GM13977 (cell line): ENCODE measurements around the gene UCK1.
"Not testable (repeated sequence)": the region's sequence is repeated elsewhere in the genome, so short reads cannot be mapped to it uniquely, and the experiment has no call there.

ENCODE experiments used
- DNase-seq: peaks from one replicate; pipeline ENCODE4 v3.0.0; 2012; ENCODE audit warnings: low spot score
- in situ Hi-C: fragments of 300-500 bp; cut with MboI; formaldehyde crosslinking; loops from one replicate; pipeline ENCODE4 v1.12.0; 2022; ENCODE audit warnings: low sequenced_read_pairs, low pct_unique_long_range_greater_than_20kb, mixed read lengths, inconsistent platforms; ENCODE audit not compliant: unreplicated experiment
- TF ChIP-seq, protein P1 (sequence below): IDR thresholded peaks from 2 replicates; pipeline ENCODE4 v1.5.1; 2012; ENCODE audit warnings: mild to moderate bottlenecking, control low read depth; ENCODE audit not compliant: insufficient read depth; ENCODE audit errors: extremely low read depth, missing control alignments

UCK1 gene

GRCh38 chr9:131554087-131554842, 23.2 kb upstream of the UCK1 start:
- no peak for DNase-seq
- TF ChIP-seq, protein P1, sequence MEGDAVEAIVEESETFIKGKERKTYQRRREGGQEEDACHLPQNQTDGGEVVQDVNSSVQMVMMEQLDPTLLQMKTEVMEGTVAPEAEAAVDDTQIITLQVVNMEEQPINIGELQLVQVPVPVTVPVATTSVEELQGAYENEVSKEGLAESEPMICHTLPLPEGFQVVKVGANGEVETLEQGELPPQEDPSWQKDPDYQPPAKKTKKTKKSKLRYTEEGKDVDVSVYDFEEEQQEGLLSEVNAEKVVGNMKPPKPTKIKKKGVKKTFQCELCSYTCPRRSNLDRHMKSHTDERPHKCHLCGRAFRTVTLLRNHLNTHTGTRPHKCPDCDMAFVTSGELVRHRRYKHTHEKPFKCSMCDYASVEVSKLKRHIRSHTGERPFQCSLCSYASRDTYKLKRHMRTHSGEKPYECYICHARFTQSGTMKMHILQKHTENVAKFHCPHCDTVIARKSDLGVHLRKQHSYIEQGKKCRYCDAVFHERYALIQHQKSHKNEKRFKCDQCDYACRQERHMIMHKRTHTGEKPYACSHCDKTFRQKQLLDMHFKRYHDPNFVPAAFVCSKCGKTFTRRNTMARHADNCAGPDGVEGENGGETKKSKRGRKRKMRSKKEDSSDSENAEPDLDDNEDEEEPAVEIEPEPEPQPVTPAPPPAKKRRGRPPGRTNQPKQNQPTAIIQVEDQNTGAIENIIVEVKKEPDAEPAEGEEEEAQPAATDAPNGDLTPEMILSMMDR, result no peak
- in situ Hi-C loops, result no loop called here

- TF ChIP-seq, protein P1, result no peak
- DNase-seq, result no peak
- in situ Hi-C loops, result no loop called here
Measured at GRCh38 chr9:131552030-131552429, 21.0 kb upstream of the UCK1 start.

GRCh38 chr9:131550465-131550864, 19.4 kb upstream of the UCK1 start:
- in situ Hi-C loops, result not testable (repeated sequence)

GRCh38 chr9:131549186-131549585, 18.1 kb upstream of the UCK1 start:
- in situ Hi-C loops, DNase-seq: not testable (repeated sequence)

More at GRCh38 chr9:131550465-131550864, 19.4 kb upstream of the UCK1 start:
- not testable (repeated sequence) for DNase-seq

GRCh38 chr9:131546336-131547084, 15.4 kb upstream of the UCK1 start:
- in situ Hi-C loops, result no loop called here
- DNase-seq, result no peak
- TF ChIP-seq, protein P1, result no peak

DNA sequence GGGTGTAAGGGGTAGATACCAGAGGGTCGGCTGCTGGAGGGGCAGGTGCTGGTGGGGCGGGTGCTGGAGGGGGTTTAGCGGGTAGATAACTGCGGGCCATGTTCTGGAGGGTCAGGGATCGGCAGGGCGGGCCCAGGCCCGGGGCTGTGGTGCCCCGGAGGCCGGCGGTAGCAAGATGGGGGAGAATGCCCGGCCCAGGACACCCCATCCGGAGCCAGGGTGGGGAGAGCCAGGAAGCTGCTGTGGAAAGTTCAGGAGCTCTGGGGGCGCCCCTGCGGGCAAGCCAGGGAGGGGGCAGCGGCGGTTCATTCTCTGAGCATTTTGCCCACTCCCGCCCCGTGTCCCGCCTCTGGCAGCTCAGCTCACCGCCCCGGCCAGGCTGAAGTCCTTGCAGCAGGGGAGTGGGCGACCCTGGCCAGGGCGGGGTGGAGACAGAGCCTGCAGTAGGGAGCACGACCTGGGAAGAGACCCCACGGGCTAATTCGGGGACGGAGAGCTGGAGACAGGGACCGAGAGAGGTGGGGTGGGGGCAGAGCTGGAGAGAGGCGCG, 14.8 kb upstream of the UCK1 start:
- in situ Hi-C loops, result no loop called here
- TF ChIP-seq, protein P1, result no peak
- DNase-seq, result no peak

DNA sequence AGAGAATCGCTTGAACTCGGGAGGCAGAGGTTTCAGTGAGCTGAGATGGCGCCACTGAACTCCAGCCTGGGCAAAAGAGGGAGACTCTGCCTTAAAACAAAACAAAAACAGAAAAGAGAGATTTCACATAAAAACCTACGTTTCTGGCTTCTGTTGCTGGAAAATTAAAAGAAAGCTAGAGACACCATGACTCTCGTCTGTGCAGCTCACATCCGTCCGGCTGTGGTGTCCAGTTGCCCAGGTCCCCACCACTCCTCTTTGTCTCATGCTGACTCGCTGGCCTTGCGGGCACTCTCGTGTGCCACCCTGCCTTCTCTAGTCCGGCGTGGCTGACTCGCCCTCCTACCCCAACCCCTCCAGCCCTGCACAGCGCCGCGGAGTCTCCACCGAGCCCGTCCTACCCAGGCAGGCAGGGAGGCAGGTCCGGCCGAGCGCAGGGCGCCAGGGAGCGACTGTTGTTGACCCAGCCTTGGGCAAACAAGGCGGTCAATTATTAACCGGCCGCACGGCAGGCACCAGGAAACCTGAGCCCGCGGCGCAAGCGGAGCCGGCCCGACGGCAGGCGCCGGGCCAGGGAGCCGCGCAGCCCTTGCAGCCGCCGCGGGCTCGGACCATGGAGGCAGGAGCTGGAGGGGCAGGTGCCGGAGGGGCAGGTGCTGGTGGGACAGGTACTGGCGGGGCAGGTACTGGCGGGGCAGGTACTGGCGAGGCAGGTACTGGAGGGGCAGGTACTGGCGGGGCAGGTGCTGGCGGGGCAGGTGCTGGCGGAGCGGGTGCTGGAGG, 14.1 kb upstream of the UCK1 start, which contains the start of gene PRRT1B:
TSS of gene PRRT1B (plus strand) at position 521 of the 783 bp plus-strand sequence. CDS start at position 614, 93 bp downstream.
- TF ChIP-seq, protein P1, result no peak
- in situ Hi-C loops, result no loop called here
- DNase-seq, result no peak
